Activated T-helper 2 cell treated with anti-CD3 and anti-CD28 coated beads, Interferon-gamma antibody, Interleukin-2, Interleukin-4, amounts not matched to agents 10 μg/mL and 5 μg/mL and 100 μg/mL, durations not matched to agents 14 hours and 24 hours and 36 hours (primary cell): ENCODE results near the gene PRELP. TPM values are rescaled to one million over a fixed set of nuclear protein-coding genes. Genes with fewer than 3 reads are reported as not detected.

Experiments used
- DNase-seq: peaks from one replicate; pipeline ENCODE4 v3.0.0; 2021; ENCODE audit warnings: low spot score
- H3K27ac Mint-ChIP-seq: one replicate; pipeline ENCODE4 v1.8.0; 2021; ENCODE audit warnings: mixed read lengths
- H3K27me3 Mint-ChIP-seq: one replicate; pipeline ENCODE4 v1.8.0; 2021; ENCODE audit warnings: low read depth, mixed read lengths
- H3K36me3 Mint-ChIP-seq: one replicate; pipeline ENCODE4 v1.8.0; 2021; ENCODE audit warnings: low read depth, mixed read lengths
- H3K4me1 Mint-ChIP-seq: one replicate; pipeline ENCODE4 v1.8.0; 2021; ENCODE audit warnings: low read depth, mixed read lengths
- H3K4me3 Mint-ChIP-seq: one replicate; pipeline ENCODE4 v1.8.0; 2021; ENCODE audit warnings: low read depth, mild to moderate bottlenecking, moderate library complexity, mixed read lengths
- H3K9me3 Mint-ChIP-seq: one replicate; pipeline ENCODE4 v1.8.0; 2021; ENCODE audit warnings: mixed read lengths
- intact Hi-C: fragments of 100-400 bp; cut with micrococcal nuclease; formaldehyde crosslinking; loops from one replicate; pipeline ENCODE4 v1.15.1; 2023
- total RNA-seq: library from RNA; stranded (reverse); gene quantifications from 2 replicates; pipeline ENCODE4 v1.2.3, GENCODE V29; 2022

PRELP gene
- total RNA-seq, 1 donor from 2014 or later: not detected

DNA sequence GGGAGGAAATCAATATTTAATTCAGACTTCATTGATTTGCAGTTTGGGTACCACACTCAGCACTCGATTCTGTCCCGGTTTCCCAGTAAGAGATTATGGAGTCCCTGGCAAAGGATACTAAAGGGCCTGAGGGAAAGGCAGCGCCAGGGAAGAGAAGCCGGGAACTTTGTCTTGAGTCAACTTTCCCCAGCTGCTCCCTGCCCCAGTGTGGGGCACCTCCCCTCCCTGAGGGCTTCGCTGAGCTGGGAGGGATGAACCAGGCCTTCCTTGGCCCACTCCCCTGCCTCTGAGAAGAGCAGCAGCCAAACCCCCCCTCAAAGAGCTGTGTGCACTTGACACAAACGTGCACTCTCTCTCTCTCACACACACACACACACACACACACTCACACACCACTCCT, 51.0 kb downstream of the PRELP start:
- intact Hi-C loops: no loop called here
- DNase-seq: no peak
- Mint-ChIP-seq H3K9me3 (no peaks in the 10 kb centered on the region), H3K27ac (no peak overlapping the region), H3K27me3 (peaks cover 3% of the 10 kb centered on the region), H3K4me1 (peaks cover 5% of the 10 kb centered on the region), H3K4me3 (no peak overlapping the region), H3K36me3 (no peaks in the 10 kb centered on the region)

DNA sequence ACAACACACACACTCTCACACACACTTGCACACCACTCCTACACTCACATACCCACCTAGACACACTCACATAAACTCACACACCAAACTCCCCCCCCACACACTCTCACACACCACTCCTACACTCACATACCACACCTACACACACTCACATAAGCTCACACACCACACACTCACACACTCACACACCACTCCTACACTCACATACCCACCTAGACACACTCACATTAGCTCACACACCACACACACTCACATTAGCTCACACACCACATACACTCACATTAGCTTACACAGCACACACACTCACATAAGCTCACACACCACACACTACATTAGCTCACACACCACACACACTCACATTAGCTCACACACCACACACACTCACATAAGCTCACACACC, 51.4 kb downstream of the PRELP start:
- Mint-ChIP-seq H3K4me1 (peaks cover 4% of the 10 kb centered on the region), H3K9me3 (no peaks in the 10 kb centered on the region), H3K27ac (no peak overlapping the region), H3K4me3 (no peak overlapping the region), H3K27me3 (peaks cover 4% of the 10 kb centered on the region), H3K36me3 (no peaks in the 10 kb centered on the region)
- intact Hi-C loops: no loop called here
- DNase-seq: no peak

DNA sequence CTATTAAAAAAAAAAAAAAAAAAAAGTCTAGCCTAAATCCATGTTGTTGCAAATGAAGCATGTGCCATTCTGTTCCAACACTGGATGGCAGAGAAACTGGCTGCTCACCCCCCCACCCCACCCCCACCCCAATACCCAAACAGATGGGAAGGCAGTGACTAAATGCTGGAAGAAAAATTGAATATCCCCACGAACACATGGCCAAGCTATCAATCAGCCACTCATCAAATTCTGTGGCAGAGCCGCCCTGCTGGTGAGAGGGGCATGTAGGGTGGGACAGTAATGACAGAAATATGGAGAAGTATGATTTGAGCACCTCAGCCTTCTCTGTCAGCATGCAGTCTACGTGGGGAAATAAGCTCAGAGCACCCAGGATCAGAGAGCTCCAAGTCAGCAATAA, 52.5 kb downstream of the PRELP start:
- H3K9me3 Mint-ChIP-seq: no peaks in the 10 kb centered on the region
- peaks cover 4% of the 10 kb centered on the region for H3K4me1 Mint-ChIP-seq
- no peaks in the 10 kb centered on the region for H3K36me3 Mint-ChIP-seq
- no peak overlapping the region for H3K27ac Mint-ChIP-seq
- H3K4me3 Mint-ChIP-seq: no peak overlapping the region
- H3K27me3 Mint-ChIP-seq: peaks cover 4% of the 10 kb centered on the region
- no peak for DNase-seq
- intact Hi-C loops: no loop called here

DNA sequence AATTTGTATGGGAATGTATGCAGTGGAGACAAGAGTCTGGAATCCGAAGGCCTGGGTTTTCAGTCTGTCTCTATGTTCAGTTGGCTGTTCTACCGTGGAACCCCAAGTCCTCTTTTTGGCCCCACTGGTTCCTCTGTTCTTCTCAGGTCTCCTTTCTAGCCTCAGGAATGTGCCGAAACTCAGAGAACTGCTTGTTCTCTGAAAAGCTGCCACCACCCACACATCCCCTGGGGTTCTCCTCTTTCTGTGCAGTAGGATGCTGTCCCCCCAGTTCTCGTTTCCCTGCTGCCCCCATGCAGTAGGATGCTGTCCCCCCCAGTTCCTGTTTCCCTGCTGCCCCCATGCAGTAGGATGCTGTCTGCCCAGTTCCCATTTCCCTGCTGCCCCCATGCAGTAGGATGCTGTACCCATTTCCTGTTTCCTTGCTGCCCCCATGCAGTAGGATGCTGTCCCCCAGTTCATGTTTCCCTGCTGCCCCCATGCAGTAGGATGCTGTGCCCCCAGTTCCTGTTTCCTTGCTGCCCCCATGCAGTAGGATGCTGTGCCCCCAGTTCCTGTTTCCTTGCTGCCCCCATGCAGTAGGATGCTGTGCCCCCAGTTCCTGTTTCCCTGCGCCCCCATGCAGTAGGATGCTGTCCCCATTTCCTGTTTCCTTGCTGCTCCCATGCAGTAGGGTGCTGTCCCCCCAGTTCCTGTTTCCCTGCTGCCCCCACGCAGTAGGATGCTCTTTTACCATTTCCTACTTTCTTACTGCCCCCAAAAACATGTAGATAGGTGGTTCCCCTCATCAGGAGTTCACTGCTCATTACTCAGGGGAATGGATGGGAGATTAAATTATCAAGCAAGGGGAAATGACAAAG, 53.6 kb downstream of the PRELP start:
- Mint-ChIP-seq H3K9me3 (no peaks in the 10 kb centered on the region), H3K4me3 (no peak overlapping the region), H3K4me1 (peaks cover 4% of the 10 kb centered on the region), H3K27ac (no peak overlapping the region), H3K27me3 (peaks cover 4% of the 10 kb centered on the region), H3K36me3 (no peaks in the 10 kb centered on the region)
- intact Hi-C loops: no loop called here
- no peak for DNase-seq

DNA sequence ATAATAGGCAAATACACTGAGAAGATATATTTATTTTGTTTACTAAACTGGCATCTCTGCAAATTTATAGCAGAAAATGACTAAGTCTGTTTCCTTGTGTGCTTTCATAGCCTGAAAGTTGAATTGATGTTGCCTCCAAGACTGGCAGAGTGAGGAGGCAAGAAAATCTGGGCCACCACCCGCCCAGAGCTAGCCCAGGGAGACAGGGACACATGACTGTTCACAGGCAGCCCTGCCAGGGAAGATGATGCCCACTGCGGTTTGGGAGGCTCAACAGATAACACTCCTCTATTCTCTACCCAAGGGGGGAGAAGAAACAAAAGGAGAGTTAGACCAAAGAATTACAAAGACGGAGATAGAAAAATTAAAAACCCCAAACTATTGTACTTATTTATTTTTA, 55.5 kb downstream of the PRELP start:
- Mint-ChIP-seq H3K9me3 (no peaks in the 10 kb centered on the region), H3K36me3 (no peaks in the 10 kb centered on the region), H3K4me3 (no peak overlapping the region), H3K27me3 (peaks cover 8% of the 10 kb centered on the region), H3K4me1 (peaks cover 4% of the 10 kb centered on the region), H3K27ac (no peak overlapping the region)
- no peak for DNase-seq
- intact Hi-C loops: no loop called here

DNA sequence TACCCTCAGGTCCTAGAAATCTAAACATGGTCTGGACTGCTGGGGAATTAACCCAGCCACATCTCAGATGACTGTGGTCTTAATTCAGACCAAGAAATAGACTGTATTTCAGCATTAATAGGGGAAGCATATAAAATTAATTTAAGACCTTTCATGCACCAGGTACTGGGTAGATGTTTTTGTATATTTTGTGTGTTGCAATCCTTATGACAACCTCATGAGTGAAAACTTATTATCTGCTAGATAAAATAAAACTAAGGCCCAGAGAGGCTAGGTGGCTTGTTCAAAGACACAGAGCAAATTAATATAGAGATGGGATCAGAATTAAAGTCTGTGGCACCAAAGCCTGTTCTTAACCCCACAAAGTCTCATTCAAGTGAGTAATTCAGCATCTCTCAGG, 58.4 kb downstream of the PRELP start:
- no peak for DNase-seq
- no peaks in the 10 kb centered on the region for H3K36me3 Mint-ChIP-seq
- peaks cover 4% of the 10 kb centered on the region for H3K4me1 Mint-ChIP-seq
- no peaks in the 10 kb centered on the region for H3K9me3 Mint-ChIP-seq
- peaks cover 8% of the 10 kb centered on the region for H3K27me3 Mint-ChIP-seq
- H3K27ac Mint-ChIP-seq: no peak overlapping the region
- no peak overlapping the region for H3K4me3 Mint-ChIP-seq
- intact Hi-C loops: no loop called here

DNA sequence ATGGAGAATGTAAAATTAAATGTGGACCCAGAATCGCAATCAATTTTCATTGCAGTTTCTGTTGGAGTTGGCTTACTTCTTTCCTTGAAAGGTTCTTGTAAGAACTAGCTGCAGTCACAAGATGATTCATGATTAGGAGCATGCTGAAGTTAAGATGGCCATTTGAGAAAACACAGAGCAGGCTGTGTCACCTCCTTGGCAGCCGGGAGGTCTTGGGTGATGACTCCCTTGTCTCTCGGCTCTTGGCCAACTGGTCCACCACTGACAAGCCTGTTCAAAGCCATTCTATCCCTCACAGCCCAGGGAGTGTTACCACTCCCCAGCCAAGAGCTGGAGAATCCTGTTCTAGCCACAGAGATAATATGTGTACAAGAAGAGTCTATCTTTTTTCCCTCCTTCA, 58.9 kb downstream of the PRELP start:
- H3K27me3 Mint-ChIP-seq: peaks cover 8% of the 10 kb centered on the region
- no peak overlapping the region for H3K27ac Mint-ChIP-seq
- no peaks in the 10 kb centered on the region for H3K9me3 Mint-ChIP-seq
- intact Hi-C loops: no loop called here
- H3K36me3 Mint-ChIP-seq: no peaks in the 10 kb centered on the region
- H3K4me1 Mint-ChIP-seq: peaks cover 3% of the 10 kb centered on the region
- no peak overlapping the region for H3K4me3 Mint-ChIP-seq
- DNase-seq: no peak

DNA sequence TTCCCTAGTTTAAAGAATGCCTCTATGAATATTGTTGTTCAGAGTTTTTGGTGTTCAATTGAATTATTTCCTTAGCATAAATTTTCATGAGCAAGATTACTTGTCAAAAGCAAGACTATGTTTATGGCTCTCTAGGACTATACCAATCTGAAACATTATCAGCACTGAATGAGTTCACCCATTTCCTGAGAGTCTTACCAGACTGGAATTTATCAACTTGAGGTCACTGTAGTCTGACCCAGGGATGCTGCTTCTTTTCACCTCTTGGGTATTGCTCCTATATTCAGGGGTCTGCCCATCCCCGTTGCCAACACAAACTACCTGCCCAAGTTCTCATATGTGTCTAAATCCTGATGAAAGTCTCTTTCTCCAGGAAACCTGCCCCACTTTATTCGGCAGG, 61.0 kb downstream of the PRELP start:
- Mint-ChIP-seq H3K4me1 (no peaks in the 10 kb centered on the region), H3K27ac (no peak overlapping the region), H3K27me3 (peaks cover 6% of the 10 kb centered on the region), H3K36me3 (no peaks in the 10 kb centered on the region), H3K4me3 (no peak overlapping the region), H3K9me3 (no peaks in the 10 kb centered on the region)
- intact Hi-C loops: no loop called here
- DNase-seq: no peak

DNA sequence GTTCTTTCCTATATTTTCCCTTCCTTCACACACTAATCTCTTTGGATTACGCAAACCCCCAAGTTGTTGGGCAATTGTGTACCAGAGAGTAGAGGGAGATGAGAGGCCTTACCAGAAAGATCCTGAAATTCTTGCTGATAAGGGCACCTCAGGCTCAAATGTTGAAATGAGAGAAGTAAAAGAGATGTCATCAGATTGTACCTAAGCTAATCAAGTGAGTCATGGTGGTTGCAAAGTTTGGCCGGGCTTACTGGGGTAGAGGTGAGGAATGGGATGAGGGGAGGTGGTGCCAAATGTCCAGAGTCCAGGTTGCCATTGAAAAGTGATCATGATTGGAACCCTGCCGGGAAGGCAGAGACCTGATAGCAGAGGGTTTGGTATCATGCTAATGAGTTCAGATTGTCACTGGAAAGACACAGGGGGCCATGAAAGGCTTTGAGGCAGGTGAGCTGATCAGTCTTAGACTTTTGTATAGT, 61.4 kb downstream of the PRELP start:
- Mint-ChIP-seq H3K9me3 (no peaks in the 10 kb centered on the region), H3K36me3 (no peaks in the 10 kb centered on the region), H3K4me3 (no peak overlapping the region), H3K27me3 (peaks cover 5% of the 10 kb centered on the region), H3K4me1 (no peaks in the 10 kb centered on the region), H3K27ac (no peak overlapping the region)
- DNase-seq: no peak
- intact Hi-C loops: no loop called here

DNA sequence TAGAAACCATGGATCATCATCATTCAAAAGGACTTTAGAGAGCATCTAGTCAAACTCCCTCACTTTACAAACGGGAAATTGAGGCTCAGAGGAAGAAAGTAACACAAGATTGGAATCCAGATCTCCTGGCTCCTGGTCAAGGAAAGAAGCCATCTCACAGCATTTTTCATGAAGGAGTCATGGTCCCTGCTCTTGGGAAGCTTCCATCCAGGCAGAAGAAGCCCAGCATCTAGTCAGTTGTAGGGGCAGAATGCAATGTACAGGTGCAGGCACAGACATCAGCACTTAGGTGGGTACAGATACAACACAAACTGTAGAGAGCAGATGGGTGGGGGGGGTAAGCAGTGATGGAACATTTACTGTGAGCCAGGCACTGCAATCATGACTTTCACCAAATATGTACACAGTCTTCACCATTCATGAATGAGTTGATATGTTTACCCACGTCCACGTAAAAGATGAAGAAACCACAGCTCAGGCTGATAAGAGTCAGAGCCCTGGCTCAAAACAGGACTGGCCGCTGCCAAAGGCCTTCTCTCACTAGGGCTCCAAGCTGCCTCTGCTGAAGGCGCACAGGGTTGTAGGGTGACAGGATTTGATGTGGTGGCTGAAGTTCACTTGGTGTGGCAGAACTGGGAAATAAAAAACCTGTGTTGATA, 62.3 kb downstream of the PRELP start:
- Mint-ChIP-seq H3K4me1 (no peaks in the 10 kb centered on the region), H3K27me3 (peaks cover 4% of the 10 kb centered on the region), H3K27ac (no peak overlapping the region), H3K9me3 (no peaks in the 10 kb centered on the region), H3K36me3 (no peaks in the 10 kb centered on the region), H3K4me3 (no peak overlapping the region)
- no peak for DNase-seq
- intact Hi-C loops: no loop called here

DNA sequence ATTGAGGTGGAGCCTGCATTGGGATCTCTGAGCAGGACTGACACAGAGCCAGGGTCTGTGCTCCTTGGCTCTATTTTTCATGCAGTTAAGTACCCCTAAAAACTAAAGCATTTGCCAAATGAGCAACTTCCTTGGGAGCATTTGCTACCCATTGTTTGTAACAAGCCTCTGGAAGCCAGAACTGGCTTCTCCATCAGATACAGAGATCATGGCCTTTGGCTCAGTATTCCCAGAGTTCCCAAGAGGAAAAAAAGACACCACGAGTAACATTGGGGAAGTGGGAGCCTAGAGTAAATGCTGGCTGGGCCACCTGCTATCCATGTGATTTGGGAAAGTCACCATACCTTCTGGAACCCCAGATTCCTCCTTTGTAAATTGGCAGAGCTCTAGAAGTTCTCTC, 63.1 kb downstream of the PRELP start:
- no peaks in the 10 kb centered on the region for H3K36me3 Mint-ChIP-seq
- intact Hi-C loops: no loop called here
- H3K4me1 Mint-ChIP-seq: no peaks in the 10 kb centered on the region
- no peak overlapping the region for H3K4me3 Mint-ChIP-seq
- no peak for DNase-seq
- H3K9me3 Mint-ChIP-seq: no peaks in the 10 kb centered on the region
- peaks cover 4% of the 10 kb centered on the region for H3K27me3 Mint-ChIP-seq
- no peak overlapping the region for H3K27ac Mint-ChIP-seq

DNA sequence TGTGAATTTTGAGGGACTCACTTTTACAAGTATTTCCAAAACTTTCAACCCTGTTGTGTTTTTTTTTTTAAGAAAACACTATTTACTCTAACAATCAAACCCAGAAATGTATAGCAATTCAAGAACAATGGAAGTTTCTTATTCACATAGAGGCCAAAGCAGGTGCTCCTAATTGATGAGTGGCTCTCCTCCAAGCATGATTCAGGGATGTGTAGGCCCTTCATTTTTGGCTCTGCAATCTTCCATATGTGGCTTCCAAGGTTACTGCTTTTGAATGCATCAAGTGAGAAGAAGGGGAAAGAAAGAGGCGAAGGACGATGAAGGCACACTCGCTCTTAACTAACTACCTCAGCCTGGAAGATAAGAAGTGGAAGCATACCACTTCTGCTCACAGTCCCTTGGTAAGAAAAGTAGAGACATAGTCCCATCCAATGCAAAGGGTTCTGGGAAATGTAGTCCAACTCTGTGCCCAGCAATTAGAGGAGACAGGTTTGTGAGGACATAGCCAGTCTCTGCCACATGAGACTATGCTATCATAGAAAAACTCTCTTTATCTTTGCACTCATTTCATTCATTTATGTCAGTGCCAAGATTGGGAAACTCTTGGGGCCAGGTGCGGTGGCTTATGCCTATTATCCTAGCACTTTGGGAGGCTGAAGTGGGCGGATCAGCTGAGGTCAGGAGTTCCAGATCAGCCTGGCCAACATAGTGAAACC, 64.4 kb downstream of the PRELP start:
- no peaks in the 10 kb centered on the region for H3K9me3 Mint-ChIP-seq
- no peaks in the 10 kb centered on the region for H3K4me1 Mint-ChIP-seq
- no peak overlapping the region for H3K27ac Mint-ChIP-seq
- intact Hi-C loops: no loop called here
- H3K36me3 Mint-ChIP-seq: no peaks in the 10 kb centered on the region
- no peak for DNase-seq
- no peak overlapping the region for H3K4me3 Mint-ChIP-seq
- no peaks in the 10 kb centered on the region for H3K27me3 Mint-ChIP-seq
